Tibial artery (tissue), 4 donors: ENCODE data around the gene GRAMD2B.
"Not testable (repeated sequence)": the region's sequence is repeated elsewhere in the genome, so short reads cannot be mapped to it uniquely, and the experiment has no call there.

Experiments used
- DNase-seq, 2 donors: peaks; one replicate each; pipeline ENCODE4 v3.0.0-alpha.2; 2019
- H3K27ac ChIP-seq, 2 donors: fragments of 200-600 bp; sonication (generic) in 1 of 2; 1 replicate in 1 of 2; 2 replicates in 1 of 2; pipeline ENCODE4 v1.5.1; 2018 to 2019; ENCODE audit warnings: mild to moderate bottlenecking in 1 of 2
- H3K27me3 ChIP-seq, 2 donors: fragments of 200-600 bp; sonication (generic) in 1 of 2; one replicate each; pipeline versions ENCODE4 v1.5.1 to v1.6.0; 2016 to 2019
- H3K36me3 ChIP-seq, 3 donors: fragments of 200-600 bp; sonication (generic) in 2 of 3; one replicate each; pipeline ENCODE4 v1.5.1; 2016 to 2019; ENCODE audit warnings: mild to moderate bottlenecking in 2 of 3
- H3K4me1 ChIP-seq, 4 donors: fragments of 200-600 bp; sonication (generic) in 2 of 4; 1 replicate in 3 of 4; 2 replicates in 1 of 4; pipeline ENCODE4 v1.5.1; 2016 to 2019
- H3K4me3 ChIP-seq, 2 donors: fragments of 200-600 bp; sonication (generic) in 1 of 2; 1 replicate in 1 of 2; 2 replicates in 1 of 2; pipeline ENCODE4 v1.5.1; 2018 to 2019; ENCODE audit warnings: mild to moderate bottlenecking in 2 of 2
- H3K9me3 ChIP-seq, 3 donors: fragments of 200-600 bp; sonication (generic) in 1 of 3; one replicate each; pipeline ENCODE4 v1.5.1; 2016 to 2019
- intact Hi-C: fragments of 100-400 bp; cut with DNase I; formaldehyde crosslinking; loops from one replicate; pipeline ENCODE4 v1.15.0; 2023; ENCODE audit warnings: low total_unique reads
- TF ChIP-seq, protein P1 (sequence below), 2 experiments: fragments of 200-600 bp in 1 of 2; fragments of 450-650 bp in 1 of 2; IDR thresholded peaks; one replicate each; pipeline ENCODE4 v1.5.1; 2017 to 2019; ENCODE audit warnings: antibody characterized with exemption in 2 of 2, mild to moderate bottlenecking in 1 of 2, moderate library complexity in 1 of 2

GRAMD2B gene

DNA sequence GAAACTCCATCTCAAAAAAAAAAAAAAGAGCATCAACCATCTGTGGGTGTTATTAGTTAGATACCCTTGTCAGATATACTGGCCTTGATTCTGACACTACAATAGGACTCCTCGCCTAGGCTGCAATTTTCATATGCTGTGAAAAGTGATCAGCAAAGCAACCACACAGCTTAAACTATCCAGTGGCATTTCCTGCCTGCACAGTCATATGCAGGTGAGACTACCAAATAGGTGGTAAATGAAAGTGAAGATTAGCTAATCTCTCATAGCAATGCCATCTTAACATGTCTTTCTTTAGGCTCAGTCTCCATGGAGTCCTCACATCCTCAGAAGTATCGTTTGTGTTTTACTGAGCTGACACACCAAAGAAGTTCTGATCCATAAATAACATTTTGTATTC, 40.8 kb downstream of the GRAMD2B start:
- intact Hi-C loops = no loop called here
- Histone ChIP-seq H3K36me3 (peaks cover 12 to 35% (median 32%) of the 10 kb centered on the region in 3 donors), H3K27me3 (no peaks in the 10 kb centered on the region), H3K27ac (no peak overlapping the region), H3K9me3 (no peaks in the 10 kb centered on the region), H3K4me1 (peaks cover 0 to 27% (median 11%) of the 10 kb centered on the region in 4 donors), H3K4me3 (no peak overlapping the region)
- TF ChIP-seq, protein P1, sequence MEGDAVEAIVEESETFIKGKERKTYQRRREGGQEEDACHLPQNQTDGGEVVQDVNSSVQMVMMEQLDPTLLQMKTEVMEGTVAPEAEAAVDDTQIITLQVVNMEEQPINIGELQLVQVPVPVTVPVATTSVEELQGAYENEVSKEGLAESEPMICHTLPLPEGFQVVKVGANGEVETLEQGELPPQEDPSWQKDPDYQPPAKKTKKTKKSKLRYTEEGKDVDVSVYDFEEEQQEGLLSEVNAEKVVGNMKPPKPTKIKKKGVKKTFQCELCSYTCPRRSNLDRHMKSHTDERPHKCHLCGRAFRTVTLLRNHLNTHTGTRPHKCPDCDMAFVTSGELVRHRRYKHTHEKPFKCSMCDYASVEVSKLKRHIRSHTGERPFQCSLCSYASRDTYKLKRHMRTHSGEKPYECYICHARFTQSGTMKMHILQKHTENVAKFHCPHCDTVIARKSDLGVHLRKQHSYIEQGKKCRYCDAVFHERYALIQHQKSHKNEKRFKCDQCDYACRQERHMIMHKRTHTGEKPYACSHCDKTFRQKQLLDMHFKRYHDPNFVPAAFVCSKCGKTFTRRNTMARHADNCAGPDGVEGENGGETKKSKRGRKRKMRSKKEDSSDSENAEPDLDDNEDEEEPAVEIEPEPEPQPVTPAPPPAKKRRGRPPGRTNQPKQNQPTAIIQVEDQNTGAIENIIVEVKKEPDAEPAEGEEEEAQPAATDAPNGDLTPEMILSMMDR (IDR thresholded peaks at IDR 0.05) = no peak
- no peak for DNase-seq

DNA sequence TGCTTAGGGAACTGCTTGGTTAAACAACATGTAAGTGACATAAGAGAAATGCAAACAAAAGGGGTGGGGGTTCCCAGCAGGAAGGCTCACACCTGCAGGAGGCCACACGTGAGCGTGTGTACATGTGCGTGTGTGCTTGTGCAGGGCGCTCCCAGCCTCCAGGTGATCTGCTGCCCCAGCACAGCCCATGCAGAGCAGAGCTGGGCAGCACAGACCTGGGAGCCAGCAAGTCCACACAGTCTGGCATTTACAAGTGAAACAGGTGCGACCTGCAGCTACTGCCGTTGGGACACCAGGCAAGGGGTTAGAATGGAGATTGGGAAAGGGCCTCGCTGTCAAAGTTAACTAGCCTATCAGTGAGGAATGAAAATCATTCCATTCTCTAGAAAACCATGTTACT, 41.8 kb downstream of the GRAMD2B start:
- intact Hi-C loops = no loop called here
- Histone ChIP-seq H3K9me3 (no peaks in the 10 kb centered on the region), H3K27ac (no peak overlapping the region), H3K36me3 (peaks cover 21 to 43% (median 40%) of the 10 kb centered on the region in 3 donors), H3K4me1 (peaks cover 0 to 27% (median 11%) of the 10 kb centered on the region in 4 donors), H3K4me3 (no peak overlapping the region), H3K27me3 (no peaks in the 10 kb centered on the region)
- TF ChIP-seq, protein P1 (IDR thresholded peaks at IDR 0.05) = no peak
- no peak for DNase-seq

DNA sequence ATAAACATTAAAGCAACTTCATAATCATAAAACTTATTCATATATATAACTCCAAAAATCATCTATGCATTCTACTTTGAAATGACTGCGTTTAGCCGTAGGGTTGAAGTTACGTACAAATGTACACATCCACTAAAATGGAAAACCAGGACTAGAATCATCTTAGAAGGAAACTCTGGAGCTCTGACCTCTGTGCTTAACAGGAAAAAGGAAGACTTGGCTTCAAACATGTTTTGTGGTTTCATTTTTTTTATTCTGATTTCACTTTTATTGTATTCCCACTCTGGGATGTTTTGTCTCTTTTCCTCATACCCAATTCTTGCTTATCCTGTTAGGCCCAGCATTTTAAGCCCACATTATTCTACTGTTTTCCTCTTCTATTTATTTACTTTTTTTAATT, 44.9 kb downstream of the GRAMD2B start:
- intact Hi-C loops = no loop called here
- H3K27ac ChIP-seq = no peak overlapping the region
- H3K27me3 ChIP-seq = no peaks in the 10 kb centered on the region
- no peaks in the 10 kb centered on the region for H3K9me3 ChIP-seq
- no peak for DNase-seq
- TF ChIP-seq, protein P1 (IDR thresholded peaks at IDR 0.05) = no peak
- peaks cover 35 to 71% (median 67%) of the 10 kb centered on the region in 3 donors for H3K36me3 ChIP-seq
- peaks cover 0 to 9% (median 8%) of the 10 kb centered on the region in 4 donors for H3K4me1 ChIP-seq
- no peak overlapping the region for H3K4me3 ChIP-seq

DNA sequence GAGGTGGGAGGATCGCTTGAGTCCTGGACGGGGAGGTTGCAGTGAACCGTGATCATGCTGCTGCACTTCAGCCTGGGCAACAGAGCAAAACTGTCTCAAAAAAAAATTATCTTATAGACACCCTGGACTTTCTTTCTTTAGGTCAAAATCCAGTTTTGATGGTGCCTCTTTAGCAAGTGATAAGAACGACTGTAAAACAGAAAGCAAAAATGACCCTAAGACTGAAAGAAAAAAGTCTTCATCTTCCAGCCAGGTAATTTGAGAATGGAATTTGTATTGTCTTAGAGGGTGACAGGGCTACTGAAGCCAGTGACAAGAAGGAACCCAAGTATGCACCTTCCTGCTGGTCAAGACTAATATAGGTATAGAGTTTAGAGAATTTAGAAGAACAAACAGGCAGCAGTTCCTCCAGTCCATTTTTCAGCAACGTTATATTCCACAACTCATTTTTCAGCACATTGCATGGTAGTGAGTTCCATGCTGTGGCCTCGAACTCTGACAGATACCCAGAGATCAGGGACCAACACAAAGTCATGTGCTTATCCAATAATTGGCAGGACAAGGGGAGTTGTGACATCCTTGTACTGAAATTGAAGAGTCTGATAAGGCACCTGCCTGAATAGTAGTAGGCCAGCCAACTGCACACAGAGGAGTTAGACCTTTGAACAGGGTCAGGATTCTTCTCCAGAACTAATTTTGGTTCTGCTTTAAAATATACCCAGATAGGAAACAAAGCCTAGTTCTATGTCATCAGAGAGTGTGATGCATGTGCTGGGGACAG, 46.5 kb downstream of the GRAMD2B start:
- H3K27me3 ChIP-seq = no peaks in the 10 kb centered on the region
- no peak for DNase-seq
- H3K27ac ChIP-seq = no peak overlapping the region
- TF ChIP-seq, protein P1 (IDR thresholded peaks at IDR 0.05) = no peak
- H3K36me3 ChIP-seq = peaks cover 48 to 72% (median 72%) of the 10 kb centered on the region in 3 donors
- no peak overlapping the region for H3K4me3 ChIP-seq
- peaks cover 0 to 9% (median 6%) of the 10 kb centered on the region in 4 donors for H3K4me1 ChIP-seq
- intact Hi-C loops = no loop called here
- H3K9me3 ChIP-seq = no peaks in the 10 kb centered on the region

DNA sequence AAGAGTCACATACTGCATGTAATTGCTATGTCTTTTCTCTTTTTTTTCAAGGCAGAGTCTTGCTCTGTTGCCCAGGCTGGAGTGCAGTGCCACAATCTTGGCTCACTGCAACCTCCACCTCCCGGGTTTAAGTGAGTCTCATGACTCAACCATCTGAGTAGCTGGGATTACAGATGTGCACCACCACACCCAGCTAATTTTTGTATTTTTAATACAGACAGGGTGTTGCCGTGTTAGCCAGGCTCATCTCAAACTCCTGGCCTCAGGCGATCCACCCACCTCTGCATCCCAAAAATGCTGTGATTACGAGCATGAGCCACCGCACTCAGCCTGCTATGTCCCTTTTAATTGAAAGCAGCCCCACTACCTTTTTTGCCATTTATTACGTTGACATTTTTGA, 47.3 kb downstream of the GRAMD2B start:
- Histone ChIP-seq H3K36me3 (peaks cover 49 to 69% (median 67%) of the 10 kb centered on the region in 3 donors), H3K27ac (peak overlapping the region in 1 of 2 donors; percentile 31)
- H3K9me3 ChIP-seq, intact Hi-C loops, H3K4me1 ChIP-seq, H3K4me3 ChIP-seq, H3K27me3 ChIP-seq, DNase-seq: not testable (repeated sequence)

DNA sequence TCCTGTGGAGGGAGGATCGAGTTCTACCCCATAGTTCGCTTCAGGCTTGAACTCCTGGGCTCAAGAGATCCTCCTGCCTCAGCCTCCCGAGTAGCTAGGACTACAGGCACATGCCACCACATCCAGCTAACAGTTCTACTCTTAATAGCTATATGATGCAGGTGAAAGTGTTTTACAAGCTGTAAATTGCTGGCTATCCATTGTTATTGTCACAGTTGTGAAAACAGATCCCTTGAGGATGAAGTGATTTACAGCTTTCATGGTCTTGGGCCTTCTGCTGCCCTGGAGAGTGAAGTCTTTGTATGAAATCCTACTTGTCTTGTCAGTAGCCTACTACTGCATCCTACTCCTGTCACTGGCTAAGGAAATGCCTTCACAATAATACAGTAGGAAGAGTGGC, 48.0 kb downstream of the GRAMD2B start:
- H3K4me3 ChIP-seq = no peak overlapping the region
- peaks cover 52 to 68% (median 66%) of the 10 kb centered on the region in 3 donors for H3K36me3 ChIP-seq
- intact Hi-C loops = no loop called here
- DNase-seq = no peak
- peaks cover 0 to 9% (median 6%) of the 10 kb centered on the region in 4 donors for H3K4me1 ChIP-seq
- no peaks in the 10 kb centered on the region for H3K27me3 ChIP-seq
- peak overlapping the region; percentile 24 to 31 for H3K27ac ChIP-seq
- TF ChIP-seq, protein P1 (IDR thresholded peaks at IDR 0.05) = no peak
- no peaks in the 10 kb centered on the region for H3K9me3 ChIP-seq
